Loucy (cell line): ENCODE measurements around the gene RBM20.

Experiments used
- H2AFZ ChIP-seq: fragments of 200-600 bp; sonication (generic); 2 replicates; pipeline ENCODE4 v1.6.0; 2016; ENCODE audit warnings: antibody characterized with exemption, mild to moderate bottlenecking, low read length, moderate library complexity
- H3F3A ChIP-seq: fragments of 200-600 bp; 2 replicates; pipeline ENCODE4 v1.6.0; 2016; ENCODE audit warnings: antibody characterized with exemption, low read depth, mild to moderate bottlenecking
- H3K27me3 ChIP-seq: fragments of 200-600 bp; sonication (generic); 2 replicates; pipeline ENCODE4 v1.6.1; 2014; ENCODE audit warnings: low read length, mild to moderate bottlenecking; ENCODE audit not compliant: insufficient read depth, poor library complexity, severe bottlenecking
- H3K36me3 ChIP-seq: fragments of 200-600 bp; sonication (generic); 2 replicates; pipeline ENCODE4 v1.6.1; 2016; ENCODE audit warnings: low read length; ENCODE audit not compliant: insufficient read depth
- H3K4me1 ChIP-seq: fragments of 200-600 bp; sonication (generic); 2 replicates; pipeline ENCODE4 v1.5.1; 2014; ENCODE audit warnings: low read length, mild to moderate bottlenecking; ENCODE audit not compliant: insufficient read depth, poor library complexity, severe bottlenecking
- H3K4me2 ChIP-seq: fragments of 200-600 bp; sonication (generic); 2 replicates; pipeline ENCODE4 v1.6.0; 2014; ENCODE audit warnings: antibody characterized with exemption, low read length, low read depth, mild to moderate bottlenecking; ENCODE audit not compliant: poor library complexity, severe bottlenecking
- H3K4me3 ChIP-seq: fragments of 200-600 bp; sonication (generic); 2 replicates; pipeline ENCODE4 v1.5.1; 2014; ENCODE audit warnings: low read length, mild to moderate bottlenecking, mixed read lengths; ENCODE audit not compliant: poor library complexity, severe bottlenecking
- H3K79me2 ChIP-seq: fragments of 200-600 bp; sonication (generic); 2 replicates; pipeline ENCODE4 v1.6.1; 2014; ENCODE audit warnings: low read length; ENCODE audit not compliant: insufficient read depth
- H3K9ac ChIP-seq: fragments of 200-600 bp; sonication (generic); 2 replicates; pipeline ENCODE4 v1.6.0; 2014; ENCODE audit warnings: mild to moderate bottlenecking, low read depth, low read length, moderate library complexity; ENCODE audit not compliant: poor library complexity, severe bottlenecking
- H3K9me2 ChIP-seq: fragments of 200-600 bp; sonication (generic); replicated peaks from 2 replicates; pipeline ENCODE4 v1.6.1; 2016; ENCODE audit warnings: low read depth, low read length, mixed read lengths
- H3K9me3 ChIP-seq: fragments of 200-600 bp; sonication (generic); 2 replicates; pipeline ENCODE4 v1.6.1; 2014; ENCODE audit warnings: mild to moderate bottlenecking, antibody characterized with exemption, low read length, low read depth; ENCODE audit not compliant: insufficient read depth
- H4K20me1 ChIP-seq: fragments of 200-600 bp; sonication (generic); 2 replicates; pipeline ENCODE4 v1.6.0; 2014; ENCODE audit warnings: antibody characterized with exemption, low read length, mild to moderate bottlenecking; ENCODE audit not compliant: insufficient read depth, poor library complexity, severe bottlenecking
- CTCF ChIP-seq: fragments of 200-600 bp; sonication (generic); conservative IDR thresholded peaks from 2 replicates; pipeline ENCODE4 v1.5.1; 2014; ENCODE audit warnings: mild to moderate bottlenecking, antibody characterized with exemption, low read length
- EZH2phosphoT487 ChIP-seq: fragments of 200-600 bp; IDR thresholded peaks from 2 replicates; pipeline ENCODE4 v1.6.1; 2018; ENCODE audit warnings: antibody characterized with exemption, mild to moderate bottlenecking, moderate library complexity, borderline replicate concordance

Gene RBM20

GRCh38 chr10:110772454-110773025 is 128.4 kb downstream of the RBM20 start:
- Histone ChIP-seq H3K79me2 (no peaks in the 10 kb centered on the region), H3K9me3 (no peaks in the 10 kb centered on the region), H3K4me1 (no peaks in the 10 kb centered on the region), H4K20me1 (no peaks in the 10 kb centered on the region), H3K4me2 (no peak overlapping the region), H3F3A (no peaks in the 10 kb centered on the region), H3K9ac (no peak overlapping the region), H3K9me2 (no peaks in the 10 kb centered on the region), H3K27me3 (no peaks in the 10 kb centered on the region), H2AFZ (no peak overlapping the region), H3K4me3 (no peak overlapping the region), H3K36me3 (no peaks in the 10 kb centered on the region)
- TF ChIP-seq CTCF, result no peak
- no peak for TF ChIP-seq EZH2phosphoT487

GRCh38 chr10:110773693-110774068 is 129.5 kb downstream of the RBM20 start:
- Histone ChIP-seq H3K9me3 (no peaks in the 10 kb centered on the region), H3K79me2 (no peaks in the 10 kb centered on the region), H4K20me1 (no peaks in the 10 kb centered on the region), H3K4me3 (no peak overlapping the region), H3K9ac (no peak overlapping the region), H3K4me1 (no peaks in the 10 kb centered on the region), H3K36me3 (no peaks in the 10 kb centered on the region), H3K9me2 (no peaks in the 10 kb centered on the region), H3K27me3 (no peaks in the 10 kb centered on the region), H2AFZ (no peak overlapping the region), H3F3A (no peaks in the 10 kb centered on the region), H3K4me2 (no peak overlapping the region)
- no peak for TF ChIP-seq EZH2phosphoT487
- no peak for TF ChIP-seq CTCF

- Histone ChIP-seq H3F3A (no peaks in the 10 kb centered on the region), H3K36me3 (no peaks in the 10 kb centered on the region), H3K4me1 (no peaks in the 10 kb centered on the region), H3K27me3 (no peaks in the 10 kb centered on the region), H3K4me2 (no peak overlapping the region), H3K79me2 (no peaks in the 10 kb centered on the region), H3K9me3 (no peaks in the 10 kb centered on the region), H3K9ac (no peak overlapping the region), H4K20me1 (no peaks in the 10 kb centered on the region), H2AFZ (no peak overlapping the region), H3K9me2 (no peaks in the 10 kb centered on the region), H3K4me3 (no peak overlapping the region)
- no peak for TF ChIP-seq CTCF
- no peak for TF ChIP-seq EZH2phosphoT487
Measured at GRCh38 chr10:110774069-110775019, 130.2 kb downstream of the RBM20 start.
